Stomach (tissue), 9 donors: ENCODE data around the gene ROBO2. TPM values are rescaled to one million over a fixed set of nuclear protein-coding genes. Genes with fewer than 3 reads are reported as not detected.

Source experiments
- DNase-seq, 2 donors: peaks; one replicate each; pipeline versions ENCODE4 v3.0.0 to v3.0.0-alpha.2; 2013 to 2019
- H3K27ac ChIP-seq, 5 donors: fragments of 200-600 bp in 4 of 5; sonication (generic) in 4 of 5; one replicate each; pipeline ENCODE4 v1.5.1; 2013 to 2019; ENCODE audit warnings: mild to moderate bottlenecking in 1 of 5, moderate library complexity in 1 of 5
- H3K27me3 ChIP-seq, 3 donors: fragments of 200-600 bp; sonication (generic); one replicate each; pipeline ENCODE4 v1.5.1; 2017 to 2019; ENCODE audit warnings: mixed run types in 1 of 3
- H3K36me3 ChIP-seq, 4 donors: fragments of 200-600 bp; sonication (generic); 1 replicate in 3 of 4; 2 replicates in 1 of 4; pipeline ENCODE4 v1.5.1; 2016 to 2019
- H3K4me1 ChIP-seq, 4 donors: fragments of 200-600 bp; sonication (generic); one replicate each; pipeline ENCODE4 v1.5.1; 2016 to 2019
- H3K4me3 ChIP-seq, 4 donors: fragments of 200-600 bp; sonication (generic) in 3 of 4; one replicate each; pipeline ENCODE4 v1.5.1; 2016 to 2019; ENCODE audit warnings: mild to moderate bottlenecking in 1 of 4
- H3K9me3 ChIP-seq, 4 donors: fragments of 200-600 bp; sonication (generic); one replicate each; pipeline ENCODE4 v1.5.1; 2016 to 2019
- EP300 ChIP-seq: sonication (generic); formaldehyde crosslinking; IDR thresholded peaks from one replicate; pipeline ENCODE4 v1.6.1; 2017; ENCODE audit warnings: antibody characterized with exemption
- POLR2A ChIP-seq, 4 donors: fragments of 450-650 bp; IDR thresholded peaks; one replicate each; pipeline ENCODE4 v1.6.1; 2016; ENCODE audit warnings: antibody characterized with exemption in 4 of 4, control low read depth in 2 of 4, mild to moderate bottlenecking in 1 of 4, moderate library complexity in 1 of 4
- POLR2AphosphoS5 ChIP-seq, 3 donors: sonication (generic); formaldehyde crosslinking; IDR thresholded peaks; one replicate each; pipeline ENCODE4 v1.6.1; 2016; ENCODE audit warnings: antibody characterized with exemption in 3 of 3
- WGBS, 5 donors: extraction: QIAGEN DNeasy Blood & Tissue Kit in 3 of 5; methylation state at CpG; one replicate each; pipeline versions ENCODE4 v1.1.5 to v1.1.7; 2013 to 2018; 5-methylcytosine and 5-hydroxymethylcytosine counted together
- intact Hi-C: fragments of 100-400 bp; cut with DNase I; formaldehyde crosslinking; loops from one replicate; pipeline ENCODE4 v1.15.1; 2023; ENCODE audit warnings: low total_unique reads
- polyA plus RNA-seq, 3 donors: library from polyadenylated mRNA; stranded (reverse); fragments of 200-250 nt; gene quantifications; one replicate each; pipeline ENCODE4 v1.2.3, GENCODE V29; 2013
- total RNA-seq, 5 donors: library from RNA; depleted of rRNA; stranded (reverse); fragments of >200 nt; gene quantifications; one replicate each; pipeline versions ENCODE4 v1.1.0 to v1.2.3, GENCODE V29; 2014 to 2016
- TF ChIP-seq, protein P1 (sequence below), 7 experiments: fragments of 450-650 bp in 4 of 7; fragments of 200-600 bp in 3 of 7; sonication (generic) in 3 of 7; IDR thresholded peaks; one replicate each; pipeline ENCODE4 v1.5.1; 2016 to 2019; ENCODE audit warnings: antibody characterized with exemption in 7 of 7, control low read depth in 2 of 7, mild to moderate bottlenecking in 1 of 7
- donor health status: healthy with polysubstance abuse.
- donor health status: Bipolar disorder and iron deficiency.
- donor health status: healthy.

ROBO2 gene
- total and polyA plus RNA-seq, 8 donors, result 0.25 to 11.4 (median 0.45) TPM; not detected in 2

DNA sequence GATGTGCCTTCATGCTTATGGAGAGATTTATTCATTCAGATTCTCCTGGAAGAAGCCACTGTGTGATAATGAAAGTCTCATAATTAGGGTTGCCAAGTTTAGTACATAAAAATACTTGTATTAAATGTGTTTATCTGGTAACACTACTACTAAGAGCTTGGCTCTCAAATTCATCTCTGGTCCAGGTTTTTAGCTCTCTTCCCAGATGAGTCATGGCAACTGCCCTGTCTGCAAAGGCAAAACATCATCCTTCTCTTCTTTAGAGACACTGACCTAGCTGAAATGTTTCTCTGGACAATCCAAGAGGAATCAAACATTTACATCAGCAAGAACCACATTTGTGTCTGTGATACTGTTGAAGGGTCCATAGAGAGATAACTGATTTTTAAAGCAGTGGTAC is 269.6 kb downstream of the ROBO2 start:
- Histone ChIP-seq H3K27me3 (no peaks in the 10 kb centered on the region), H3K36me3 (no peaks in the 10 kb centered on the region), H3K4me3 (no peak overlapping the region), H3K4me1 (no peaks in the 10 kb centered on the region), H3K27ac (no peak overlapping the region), H3K9me3 (no peaks in the 10 kb centered on the region)
- intact Hi-C loops, result no loop called here
- TF ChIP-seq POLR2A (IDR thresholded peaks at IDR 0.05) (no peak), EP300 (no peak), POLR2AphosphoS5 (IDR thresholded peaks at IDR 0.05) (no peak)
- TF ChIP-seq, protein P1, sequence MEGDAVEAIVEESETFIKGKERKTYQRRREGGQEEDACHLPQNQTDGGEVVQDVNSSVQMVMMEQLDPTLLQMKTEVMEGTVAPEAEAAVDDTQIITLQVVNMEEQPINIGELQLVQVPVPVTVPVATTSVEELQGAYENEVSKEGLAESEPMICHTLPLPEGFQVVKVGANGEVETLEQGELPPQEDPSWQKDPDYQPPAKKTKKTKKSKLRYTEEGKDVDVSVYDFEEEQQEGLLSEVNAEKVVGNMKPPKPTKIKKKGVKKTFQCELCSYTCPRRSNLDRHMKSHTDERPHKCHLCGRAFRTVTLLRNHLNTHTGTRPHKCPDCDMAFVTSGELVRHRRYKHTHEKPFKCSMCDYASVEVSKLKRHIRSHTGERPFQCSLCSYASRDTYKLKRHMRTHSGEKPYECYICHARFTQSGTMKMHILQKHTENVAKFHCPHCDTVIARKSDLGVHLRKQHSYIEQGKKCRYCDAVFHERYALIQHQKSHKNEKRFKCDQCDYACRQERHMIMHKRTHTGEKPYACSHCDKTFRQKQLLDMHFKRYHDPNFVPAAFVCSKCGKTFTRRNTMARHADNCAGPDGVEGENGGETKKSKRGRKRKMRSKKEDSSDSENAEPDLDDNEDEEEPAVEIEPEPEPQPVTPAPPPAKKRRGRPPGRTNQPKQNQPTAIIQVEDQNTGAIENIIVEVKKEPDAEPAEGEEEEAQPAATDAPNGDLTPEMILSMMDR (IDR thresholded peaks at IDR 0.05), result no peak
- no peak for DNase-seq

DNA sequence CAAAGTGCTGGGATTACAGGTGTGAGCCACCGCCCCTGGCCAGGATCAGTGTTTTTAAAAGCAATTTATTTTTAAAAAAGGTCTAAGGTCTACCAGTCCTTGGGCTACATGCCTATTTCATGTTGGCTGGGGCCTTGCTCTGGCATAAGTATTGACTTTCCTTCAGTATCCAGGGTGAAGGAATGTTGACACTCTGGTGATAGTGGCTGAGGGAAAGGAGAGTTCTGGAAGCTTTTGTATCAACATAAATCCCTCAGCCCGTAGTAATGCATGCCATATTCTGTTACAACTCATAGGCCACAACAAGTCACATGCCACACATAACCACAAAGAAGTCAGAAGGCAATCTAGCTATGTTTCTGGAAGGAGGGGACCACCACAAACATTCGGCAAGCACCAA is 273.9 kb downstream of the ROBO2 start:
- DNase-seq, result no peak
- WGBS, 5 donors, result 58 to 77% (median 70%) methylated on average over 3 of the region's 3 CpGs
- intact Hi-C loops, result no loop called here

DNA sequence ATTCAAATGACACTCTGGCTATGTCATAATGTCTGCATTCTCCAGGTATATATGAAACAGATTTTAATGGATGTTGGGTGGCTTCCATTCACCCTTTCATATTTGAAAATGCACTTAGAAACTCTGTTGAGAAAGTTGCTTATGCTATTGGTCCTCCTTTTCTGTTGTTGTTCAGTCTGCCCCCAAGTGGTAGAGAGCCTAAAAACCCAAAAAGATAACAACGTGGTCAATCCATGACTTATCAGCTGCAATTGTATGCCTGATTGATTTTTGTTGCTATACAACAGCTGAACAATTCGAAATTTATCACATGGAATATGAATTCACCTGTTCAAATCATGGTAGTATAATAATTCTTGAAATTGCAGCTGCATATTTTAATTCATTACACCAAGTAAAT is 279.8 kb downstream of the ROBO2 start:
- no peaks in the 10 kb centered on the region for H3K27me3 ChIP-seq
- intact Hi-C loops, result no loop called here
- H3K27ac ChIP-seq, result no peak overlapping the region
- DNase-seq, result peak in 1 of 2 donors; percentile 14
- no peaks in the 10 kb centered on the region for H3K4me1 ChIP-seq
- 18 to 39% (median 28%) methylated on average over 2 of the region's 2 CpGs for WGBS, 5 donors
- no peaks in the 10 kb centered on the region for H3K9me3 ChIP-seq
- H3K36me3 ChIP-seq, result no peaks in the 10 kb centered on the region
- H3K4me3 ChIP-seq, result no peak overlapping the region
- TF ChIP-seq, protein P1 (IDR thresholded peaks at IDR 0.05), result no peak
- TF ChIP-seq POLR2AphosphoS5 (IDR thresholded peaks at IDR 0.05) (no peak), EP300 (no peak), POLR2A (IDR thresholded peaks at IDR 0.05) (no peak)

More for the DNA sequence above, 273.9 kb downstream of the ROBO2 start:
- Histone ChIP-seq H3K4me3 (no peak overlapping the region), H3K27ac (no peak overlapping the region), H3K9me3 (no peaks in the 10 kb centered on the region), H3K27me3 (no peaks in the 10 kb centered on the region), H3K4me1 (no peaks in the 10 kb centered on the region), H3K36me3 (no peaks in the 10 kb centered on the region)
- TF ChIP-seq, protein P1 (IDR thresholded peaks at IDR 0.05), result no peak
- TF ChIP-seq POLR2AphosphoS5 (IDR thresholded peaks at IDR 0.05) (no peak), POLR2A (IDR thresholded peaks at IDR 0.05) (no peak), EP300 (no peak)

DNA sequence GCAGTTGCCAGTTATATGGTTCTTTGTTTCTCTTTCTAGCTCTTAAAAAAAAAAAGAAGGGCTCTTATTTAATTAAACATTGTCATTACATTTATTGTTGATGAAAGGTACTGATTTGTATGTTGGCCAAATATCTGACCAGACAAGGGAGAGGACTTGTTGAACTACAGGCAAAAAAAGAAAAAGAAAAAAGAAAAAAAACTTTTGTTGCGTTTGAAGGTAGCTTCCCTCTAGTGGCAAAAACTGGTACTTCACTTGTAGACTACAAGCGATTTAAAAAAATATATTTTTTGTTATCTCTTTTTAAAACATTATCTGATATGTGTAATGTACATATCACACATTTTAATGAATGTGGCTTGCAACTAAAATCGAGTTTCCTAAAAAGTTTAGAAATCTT is 280.6 kb downstream of the ROBO2 start:
- WGBS, 5 donors, result 6 to 18% (median 8%) methylated on average over 3 of the region's 3 CpGs

More for the DNA sequence above, 280.6 kb downstream of the ROBO2 start:
- no peaks in the 10 kb centered on the region for H3K36me3 ChIP-seq
- TF ChIP-seq, protein P1 (IDR thresholded peaks at IDR 0.05), result peak in 5 of 7 experiments; percentile 19 to 86 (median 36)
- no peak for TF ChIP-seq POLR2A (IDR thresholded peaks at IDR 0.05)
- TF ChIP-seq EP300, result no peak
- H3K27ac ChIP-seq, result no peak overlapping the region
- intact Hi-C loops, result no loop called here
- peak in 1 of 2 donors; percentile 69 for DNase-seq
- no peaks in the 10 kb centered on the region for H3K4me1 ChIP-seq
- no peaks in the 10 kb centered on the region for H3K9me3 ChIP-seq
- no peaks in the 10 kb centered on the region for H3K27me3 ChIP-seq
- H3K4me3 ChIP-seq, result no peak overlapping the region
